Mesenchymal stem cell (in vitro differentiated cells and primary cell): Measurements from ENCODE around the gene RBM19.

ENCODE experiments used
- DNase-seq: peaks from one replicate; pipeline ENCODE4 v3.0.0-alpha.2; 2013
- H2AFZ ChIP-seq: one replicate; pipeline ENCODE4 v1.6.1; 2013; ENCODE audit warnings: low read depth, mild to moderate bottlenecking, control low read depth, inconsistent platforms, low read length, moderate library complexity
- H2AK5ac ChIP-seq: 2 replicates; pipeline ENCODE4 v1.6.1; 2013; ENCODE audit warnings: low read length, moderate library complexity, mild to moderate bottlenecking, inconsistent platforms; ENCODE audit not compliant: severe bottlenecking
- H2BK120ac ChIP-seq: one replicate; pipeline ENCODE4 v1.6.1; 2013; ENCODE audit warnings: low read depth, mild to moderate bottlenecking, inconsistent platforms, low read length, moderate library complexity
- H2BK12ac ChIP-seq, 2 experiments: one replicate each; pipeline ENCODE4 v1.6.1; 2013; ENCODE audit warnings: inconsistent platforms in 2 of 2, low read length in 2 of 2, mild to moderate bottlenecking in 2 of 2, moderate library complexity in 2 of 2, control low read depth in 1 of 2
- H2BK15ac ChIP-seq: one replicate; pipeline ENCODE4 v1.6.1; 2013; ENCODE audit warnings: mild to moderate bottlenecking, low read depth, inconsistent platforms; ENCODE audit not compliant: poor library complexity, severe bottlenecking
- H2BK5ac ChIP-seq: 2 replicates; pipeline ENCODE4 v1.6.1; 2013; ENCODE audit warnings: low read depth, mild to moderate bottlenecking, low read length, control low read depth, inconsistent platforms; ENCODE audit not compliant: poor library complexity, severe bottlenecking
- H3K14ac ChIP-seq, 2 experiments: one replicate each; pipeline ENCODE4 v1.6.1; 2013; ENCODE audit warnings: inconsistent platforms in 2 of 2, low read length in 2 of 2, control low read depth in 1 of 2, mild to moderate bottlenecking in 1 of 2, moderate library complexity in 1 of 2
- H3K18ac ChIP-seq, 2 experiments: one replicate each; pipeline ENCODE4 v1.6.1; 2013; ENCODE audit warnings: inconsistent platforms in 2 of 2, low read length in 2 of 2, control low read depth in 1 of 2, low read depth in 1 of 2, mild to moderate bottlenecking in 1 of 2
- H3K23ac ChIP-seq, 2 experiments: one replicate each; pipeline ENCODE4 v1.6.1; 2013; ENCODE audit warnings: inconsistent platforms in 2 of 2, low read length in 2 of 2, mild to moderate bottlenecking in 2 of 2, moderate library complexity in 2 of 2, control low read depth in 1 of 2
- H3K27ac ChIP-seq: 2 replicates; pipeline ENCODE4 v1.5.1; 2013; ENCODE audit warnings: mild to moderate bottlenecking, moderate library complexity, low read length, control low read depth, inconsistent platforms; ENCODE audit not compliant: poor library complexity, severe bottlenecking
- H3K27me3 ChIP-seq, 2 experiments: 2 replicates each; pipeline versions ENCODE4 v1.6.1 to v1.7.0; 2013; ENCODE audit warnings: low read length in 2 of 2, mild to moderate bottlenecking in 2 of 2, moderate library complexity in 2 of 2, control low read depth in 1 of 2, inconsistent platforms in 1 of 2; ENCODE audit not compliant: control insufficient read depth in 1 of 2, insufficient read depth in 1 of 2
- H3K36me3 ChIP-seq, 2 experiments: 2 replicates each; pipeline versions ENCODE4 v1.6.1 to v1.7.0; 2013; ENCODE audit warnings: low read length in 2 of 2, control low read depth in 1 of 2, inconsistent platforms in 1 of 2, low read depth in 1 of 2, mild to moderate bottlenecking in 1 of 2; ENCODE audit not compliant: insufficient read depth in 2 of 2, control insufficient read depth in 1 of 2
- H3K4ac ChIP-seq, 2 experiments: one replicate each; pipeline ENCODE4 v1.6.1; 2013; ENCODE audit warnings: inconsistent platforms in 2 of 2, low read length in 2 of 2, mild to moderate bottlenecking in 2 of 2, moderate library complexity in 2 of 2, control low read depth in 1 of 2, low read depth in 1 of 2
- H3K4me1 ChIP-seq: 2 replicates; pipeline ENCODE4 v1.6.1; 2013; ENCODE audit warnings: low read depth, low read length, control low read depth; ENCODE audit not compliant: control insufficient read depth, insufficient read depth
- H3K4me2 ChIP-seq: 2 replicates; pipeline ENCODE4 v1.6.1; 2013; ENCODE audit warnings: low read length, mild to moderate bottlenecking, inconsistent platforms; ENCODE audit not compliant: poor library complexity, severe bottlenecking
- H3K4me3 ChIP-seq, 2 experiments: 2 replicates each; pipeline versions ENCODE4 v1.5.1 to v1.7.0; 2013; ENCODE audit warnings: low read length in 2 of 2, mild to moderate bottlenecking in 2 of 2, control low read depth in 1 of 2, low read depth in 1 of 2; ENCODE audit not compliant: insufficient read depth in 1 of 2
- H3K79me1 ChIP-seq: replicated peaks from 2 replicates; pipeline ENCODE4 v1.6.1; 2013; ENCODE audit warnings: mild to moderate bottlenecking, control low read depth, low read length, inconsistent platforms; ENCODE audit not compliant: poor library complexity, severe bottlenecking
- H3K9ac ChIP-seq: 2 replicates; pipeline ENCODE4 v1.7.0; 2013; ENCODE audit warnings: mild to moderate bottlenecking, low read length, moderate library complexity
- H3K9me3 ChIP-seq: 2 replicates; pipeline ENCODE4 v1.7.0; 2013; ENCODE audit warnings: mild to moderate bottlenecking, low read length; ENCODE audit not compliant: control insufficient read depth
- H4K8ac ChIP-seq: one replicate; pipeline ENCODE4 v1.6.1; 2013; ENCODE audit warnings: inconsistent platforms, mild to moderate bottlenecking, low read length, moderate library complexity
- H4K91ac ChIP-seq: one replicate; pipeline ENCODE4 v1.6.1; 2013; ENCODE audit warnings: mild to moderate bottlenecking, low read length, inconsistent platforms
- WGBS: methylation state at CpG from one replicate; pipeline ENCODE4 v1.1.7; 2013; ENCODE audit warnings: mixed read lengths; 5-methylcytosine and 5-hydroxymethylcytosine counted together

RBM19 gene

GRCh38 chr12:113896841-113897240, 69.3 kb downstream of the RBM19 start:
- Histone ChIP-seq H3K27me3 (no peaks in the 10 kb centered on the region), H3K18ac (no peak overlapping the region), H3K9ac (no peak overlapping the region), H3K4me2 (no peak overlapping the region), H3K79me1 (peaks cover 5% of the 10 kb centered on the region), H3K36me3 (peaks cover 9 to 11% of the 10 kb centered on the region in 2 experiments), H4K8ac (no peak overlapping the region), H2AFZ (no peak overlapping the region), H3K4ac (no peak overlapping the region), H2BK15ac (no peak overlapping the region), H2BK5ac (no peak overlapping the region), H3K23ac (no peak overlapping the region), H2BK120ac (no peak overlapping the region), H2AK5ac (no peak overlapping the region), H3K27ac (no peak overlapping the region), H3K9me3 (no peaks in the 10 kb centered on the region), H3K14ac (no peak overlapping the region), H2BK12ac (no peak overlapping the region), H3K4me1 (peaks cover 6% of the 10 kb centered on the region), H3K4me3 (no peak overlapping the region), H4K91ac (no peak overlapping the region)
- 100% methylated on average over 3 of the region's 4 CpGs for WGBS
- no peak for DNase-seq

- no peak overlapping the region for H2BK120ac ChIP-seq
- H2BK15ac ChIP-seq: no peak overlapping the region
- 76% methylated on average over 7 of the region's 7 CpGs for WGBS
These were observed 69.9 kb downstream of the RBM19 start for GRCh38 chr12:113896194-113896593.

GRCh38 chr12:113895176-113895575, 70.9 kb downstream of the RBM19 start:
- Histone ChIP-seq H3K4ac (no peak overlapping the region), H3K4me1 (peaks cover 8% of the 10 kb centered on the region), H4K8ac (no peak overlapping the region), H3K9me3 (no peaks in the 10 kb centered on the region), H3K27ac (no peak overlapping the region), H3K36me3 (peaks cover 9 to 11% of the 10 kb centered on the region in 2 experiments), H3K23ac (no peak overlapping the region), H3K9ac (no peak overlapping the region), H4K91ac (no peak overlapping the region), H2BK5ac (no peak overlapping the region), H3K4me3 (no peak overlapping the region), H3K27me3 (no peaks in the 10 kb centered on the region), H3K18ac (no peak overlapping the region), H3K4me2 (no peak overlapping the region), H2AK5ac (no peak overlapping the region), H3K79me1 (peaks cover 5% of the 10 kb centered on the region), H2BK120ac (no peak overlapping the region), H3K14ac (no peak overlapping the region), H2BK12ac (no peak overlapping the region), H2BK15ac (no peak overlapping the region), H2AFZ (no peak overlapping the region)
- WGBS: 100% methylated on average over 4 of the region's 7 CpGs
- no peak for DNase-seq

More at GRCh38 chr12:113896194-113896593, 69.9 kb downstream of the RBM19 start:
- Histone ChIP-seq H4K8ac (no peak overlapping the region), H2AFZ (no peak overlapping the region), H3K27ac (no peak overlapping the region), H2AK5ac (no peak overlapping the region), H4K91ac (no peak overlapping the region), H3K27me3 (no peaks in the 10 kb centered on the region), H3K36me3 (peaks cover 9 to 11% of the 10 kb centered on the region in 2 experiments), H2BK5ac (no peak overlapping the region), H3K23ac (no peak overlapping the region), H2BK12ac (no peak overlapping the region), H3K4ac (no peak overlapping the region), H3K4me3 (no peak overlapping the region), H3K4me2 (no peak overlapping the region), H3K79me1 (peaks cover 5% of the 10 kb centered on the region), H3K14ac (no peak overlapping the region), H3K9me3 (no peaks in the 10 kb centered on the region), H3K4me1 (peaks cover 8% of the 10 kb centered on the region), H3K18ac (no peak overlapping the region), H3K9ac (no peak overlapping the region)
- no peak for DNase-seq

GRCh38 chr12:113894697-113895096, 71.4 kb downstream of the RBM19 start:
- Histone ChIP-seq H3K4me3 (no peak overlapping the region), H2BK5ac (no peak overlapping the region), H2BK15ac (no peak overlapping the region), H3K36me3 (peaks cover 9 to 11% of the 10 kb centered on the region in 2 experiments), H2BK120ac (no peak overlapping the region), H3K18ac (peak overlapping the region in 1 of 2 experiments; percentile 30), H3K4me2 (no peak overlapping the region), H2AFZ (no peak overlapping the region), H3K27me3 (no peaks in the 10 kb centered on the region), H3K23ac (no peak overlapping the region), H2BK12ac (no peak overlapping the region), H3K14ac (no peak overlapping the region), H3K9ac (no peak overlapping the region), H4K8ac (no peak overlapping the region), H3K9me3 (no peaks in the 10 kb centered on the region), H3K79me1 (peaks cover 4% of the 10 kb centered on the region), H2AK5ac (no peak overlapping the region), H3K27ac (no peak overlapping the region), H3K4me1 (peaks cover 4% of the 10 kb centered on the region), H3K4ac (no peak overlapping the region), H4K91ac (no peak overlapping the region)
- 92% methylated on average over 5 of the region's 5 CpGs for WGBS
- no peak for DNase-seq
